ENCODE measurements around the gene ATP5F1E.
A peak's percentile ranks its signal among the peaks of the same experiment; 100 is the strongest.
"Not testable (repeated sequence)": the region's sequence is repeated elsewhere in the genome, so short reads cannot be mapped to it uniquely, and the experiment has no call there.

The ATP5F1E gene

GRCh38 chr20:59042796-59043631 is 10.9 kb upstream of the ATP5F1E start:
- DNase-seq (ENCODE audit: low spot score): peak; percentile 96

GRCh38 chr20:59042151-59042795 is 10.1 kb upstream of the ATP5F1E start, which contains the start of gene PRELID3B:
Gene PRELID3B (minus strand): TSS chr20:59042786. CDS start chr20:59042730, 56 bp downstream.
- peak; percentile 44 for DNase-seq (ENCODE audit: low spot score)

GRCh38 chr20:59041487-59041886 is 9.4 kb upstream of the ATP5F1E start:
- not testable (repeated sequence) for DNase-seq (ENCODE audit: low spot score)

GRCh38 chr20:59040667-59041066 is 8.5 kb upstream of the ATP5F1E start:
- no peak for DNase-seq (ENCODE audit: low spot score)

- no peak for DNase-seq (ENCODE audit: low spot score)
Measured at GRCh38 chr20:59039233-59039632, 7.1 kb upstream of the ATP5F1E start.

- DNase-seq (ENCODE audit: low spot score): no peak
Measured at GRCh38 chr20:59037386-59037785, 5.3 kb upstream of the ATP5F1E start.

- DNase-seq (ENCODE audit: low spot score): no peak
Measured at GRCh38 chr20:59035381-59035780, 3.2 kb upstream of the ATP5F1E start.

GRCh38 chr20:59033616-59034165 is 1.6 kb upstream of the ATP5F1E start:
- DNase-seq (ENCODE audit: low spot score): no peak

- DNase-seq (ENCODE audit: low spot score): no peak
Measured at GRCh38 chr20:59033093-59033492, 958 bp upstream of the ATP5F1E start.

GRCh38 chr20:59032713-59033059 is 551 bp upstream of the ATP5F1E start:
- peak; percentile 53 for DNase-seq (ENCODE audit: low spot score)

GRCh38 chr20:59031564-59032022 is 542 bp downstream of the ATP5F1E start:
- no peak for DNase-seq (ENCODE audit: low spot score)

GRCh38 chr20:59030911-59031563 is 1.1 kb downstream of the ATP5F1E start:
- no peak for DNase-seq (ENCODE audit: low spot score)

- no peak for DNase-seq (ENCODE audit: low spot score)
Measured at GRCh38 chr20:59028812-59029211, 3.3 kb downstream of the ATP5F1E start.

GRCh38 chr20:59027741-59028320 is 4.3 kb downstream of the ATP5F1E start:
- DNase-seq (ENCODE audit: low spot score): no peak

- DNase-seq (ENCODE audit: low spot score): no peak
Measured at GRCh38 chr20:59026904-59027740, 5.0 kb downstream of the ATP5F1E start.

- DNase-seq (ENCODE audit: low spot score): no peak
Measured at GRCh38 chr20:59025511-59025910, 6.6 kb downstream of the ATP5F1E start.

- no peak for DNase-seq (ENCODE audit: low spot score)
Measured at GRCh38 chr20:59025086-59025485, 7.0 kb downstream of the ATP5F1E start.

GRCh38 chr20:59024111-59024530 is 8.0 kb downstream of the ATP5F1E start:
- DNase-seq (ENCODE audit: low spot score): no peak

GRCh38 chr20:59023616-59024015 is 8.5 kb downstream of the ATP5F1E start:
- no peak for DNase-seq (ENCODE audit: low spot score)

GRCh38 chr20:59022754-59023153 is 9.4 kb downstream of the ATP5F1E start:
- no peak for DNase-seq (ENCODE audit: low spot score)

GRCh38 chr20:59020938-59021551 is 11.1 kb downstream of the ATP5F1E start:
- no peak for DNase-seq (ENCODE audit: low spot score)

Measured in hepatic stellate cell (primary cell).